Pulmonary artery endothelial cell (primary cell): ENCODE data around the gene DMWD. TPM values are rescaled to one million over a fixed set of nuclear protein-coding genes. Genes with fewer than 3 reads are reported as not detected.
A peak's percentile ranks its signal among the peaks of the same experiment; 100 is the strongest.

Experiments used
- DNase-seq: peaks from one replicate; pipeline ENCODE4 v3.0.0-alpha.2; 2011; ENCODE audit warnings: low read depth, low spot score
- total RNA-seq: library from RNA; depleted of rRNA; stranded (reverse); fragments of >200 nt; gene quantifications from 2 replicates; pipeline ENCODE4 v1.2.3, GENCODE V29; 2014

The DMWD gene
- total RNA-seq = 27.2 and 37.3 TPM in 2 replicates

GRCh38 chr19:45792470-45793177, at the start of gene DMWD:
DMWD (minus strand) TSS chr19:45792845; CDS start chr19:45792756, 89 bp downstream.
- peak; percentile 96 for DNase-seq

- no peak for DNase-seq
These were observed 49.6 kb upstream of the DMWD start for GRCh38 chr19:45842198-45842597.

GRCh38 chr19:45834970-45835369, 42.3 kb upstream of the DMWD start:
- DNase-seq = no peak

GRCh38 chr19:45828945-45829344, 36.3 kb upstream of the DMWD start:
- DNase-seq = no peak

GRCh38 chr19:45828523-45828922, 35.9 kb upstream of the DMWD start:
- no peak for DNase-seq

GRCh38 chr19:45827459-45828093, 34.9 kb upstream of the DMWD start:
- DNase-seq = no peak

- DNase-seq = no peak
These were observed 34.3 kb upstream of the DMWD start for GRCh38 chr19:45826934-45827333.

GRCh38 chr19:45825917-45826893, 33.6 kb upstream of the DMWD start:
- no peak for DNase-seq

- DNase-seq = no peak
These were observed 32.6 kb upstream of the DMWD start for GRCh38 chr19:45825263-45825605.

GRCh38 chr19:45824531-45825262, 32.1 kb upstream of the DMWD start:
- DNase-seq = no peak

GRCh38 chr19:45824041-45824471, 31.4 kb upstream of the DMWD start:
- DNase-seq = no peak

GRCh38 chr19:45823182-45823581, 30.5 kb upstream of the DMWD start:
- DNase-seq = no peak

- DNase-seq = no peak
These were observed 30.1 kb upstream of the DMWD start for GRCh38 chr19:45822716-45823115.

- no peak for DNase-seq
These were observed 28.9 kb upstream of the DMWD start for GRCh38 chr19:45821570-45821969.

GRCh38 chr19:45821103-45821521, 28.5 kb upstream of the DMWD start:
- DNase-seq = no peak

- DNase-seq = no peak
These were observed 27.9 kb upstream of the DMWD start for GRCh38 chr19:45820413-45821102.

- no peak for DNase-seq
These were observed 27.1 kb upstream of the DMWD start for GRCh38 chr19:45819769-45820168.

- DNase-seq = no peak
These were observed 25.2 kb upstream of the DMWD start for GRCh38 chr19:45817725-45818301.

GRCh38 chr19:45817010-45817724, 24.5 kb upstream of the DMWD start:
- DNase-seq = peak; percentile 73
